Peyer's patch (tissue), 4 donors: Measurements from ENCODE around the gene HARBI1. TPM values are rescaled to one million over a fixed set of nuclear protein-coding genes. Genes with fewer than 3 reads are reported as not detected.

Source experiments
- DNase-seq, 3 donors: peaks; one replicate each; pipeline ENCODE4 v3.0.0-alpha.2; 2017 to 2019
- H3K27ac ChIP-seq, 4 donors: fragments of 200-600 bp; sonication (generic); one replicate each; pipeline ENCODE4 v1.5.1; 2016 to 2019
- H3K27me3 ChIP-seq, 2 donors: fragments of 200-600 bp; sonication (generic); one replicate each; pipeline ENCODE4 v1.5.1; 2019
- H3K36me3 ChIP-seq, 3 donors: fragments of 200-600 bp; sonication (generic); one replicate each; pipeline ENCODE4 v1.5.1; 2016 to 2019
- H3K4me1 ChIP-seq, 4 donors: fragments of 200-600 bp; sonication (generic); one replicate each; pipeline ENCODE4 v1.5.1; 2016 to 2019
- H3K4me3 ChIP-seq, 4 donors: fragments of 200-600 bp; sonication (generic); 1 replicate in 3 of 4; 2 replicates in 1 of 4; pipeline ENCODE4 v1.5.1; 2016 to 2019; ENCODE audit warnings: mild to moderate bottlenecking in 1 of 4
- H3K9me3 ChIP-seq, 4 donors: fragments of 200-600 bp; sonication (generic); one replicate each; pipeline ENCODE4 v1.5.1; 2016 to 2019; ENCODE audit warnings: mild to moderate bottlenecking in 1 of 4
- CTCF ChIP-seq, 6 experiments: fragments of 450-650 bp in 4 of 6; fragments of 200-600 bp in 2 of 6; sonication (generic) in 1 of 6; IDR thresholded peaks; one replicate each; pipeline ENCODE4 v1.5.1; 2017 to 2019; ENCODE audit warnings: antibody characterized with exemption in 6 of 6, mild to moderate bottlenecking in 3 of 6, moderate library complexity in 1 of 6
- POLR2A ChIP-seq, 2 donors: fragments of 450-650 bp; IDR thresholded peaks; one replicate each; pipeline ENCODE4 v1.5.1; 2017; ENCODE audit warnings: antibody characterized with exemption in 2 of 2, mild to moderate bottlenecking in 2 of 2, moderate library complexity in 2 of 2
- total RNA-seq, 4 donors: library from RNA; depleted of rRNA; stranded (reverse); fragments of >200 nt; gene quantifications; one replicate each; pipeline ENCODE4 v1.1.0, GENCODE V29; 2016

The HARBI1 gene
- total RNA-seq, 4 donors from 2014 or later, result 3.3 to 4.4 (median 4.1) TPM

GRCh38 chr11:46617972-46618314 lies 916 bp upstream of the HARBI1 start:
- no peaks in the 10 kb centered on the region for H3K9me3 ChIP-seq
- TF ChIP-seq CTCF (IDR thresholded peaks at IDR 0.05) (no peak), POLR2A (IDR thresholded peaks at IDR 0.05) (no peak)
- H3K36me3 ChIP-seq, result peaks cover 0 to 28% (median 0%) of the 10 kb centered on the region in 3 donors
- H3K27ac ChIP-seq, result peak overlapping the region; percentile 92 to 99 (median 96)
- H3K4me3 ChIP-seq, result peak overlapping the region; percentile 65 to 100 (median 94)
- H3K27me3 ChIP-seq, result no peaks in the 10 kb centered on the region
- H3K4me1 ChIP-seq, result peaks cover 0 to 32% (median 4%) of the 10 kb centered on the region in 4 donors
- no peak for DNase-seq

DNA sequence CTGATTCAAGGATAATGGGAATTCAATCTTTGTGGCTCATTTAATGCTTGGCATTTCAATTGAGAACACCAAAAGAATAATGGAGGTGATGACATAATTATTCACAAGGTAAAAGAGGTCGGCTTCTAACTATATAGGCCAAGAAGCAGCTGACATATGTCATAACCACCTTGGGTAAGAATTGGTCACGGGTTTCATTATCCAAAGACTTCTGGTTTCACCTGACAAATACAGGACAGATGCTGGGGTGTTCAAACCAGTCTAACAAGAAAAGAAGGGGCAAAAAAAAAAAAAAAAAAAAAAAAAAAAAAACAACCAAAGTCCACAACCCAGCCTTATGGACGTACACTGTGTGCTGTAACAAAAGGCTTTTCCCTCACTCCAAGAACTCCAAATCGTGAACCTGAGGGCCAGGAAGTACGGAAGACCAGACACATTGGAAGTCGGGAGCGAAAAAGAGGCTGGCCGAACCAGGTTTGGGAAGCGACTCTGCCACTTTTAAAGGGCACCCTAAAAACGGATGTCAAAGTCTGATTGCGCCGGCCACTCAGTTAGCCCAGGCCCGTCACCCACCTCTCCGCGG lies 385 bp downstream of the HARBI1 start:
- Histone ChIP-seq H3K36me3 (peaks cover 0 to 17% (median 0%) of the 10 kb centered on the region in 3 donors), H3K4me3 (peak overlapping the region; percentile 65 to 100 (median 94)), H3K27ac (peak overlapping the region; percentile 92 to 99 (median 96)), H3K27me3 (no peaks in the 10 kb centered on the region), H3K9me3 (no peaks in the 10 kb centered on the region), H3K4me1 (peaks cover 0 to 32% (median 4%) of the 10 kb centered on the region in 4 donors)
- no peak for DNase-seq
- peak; percentile 68 to 75 for TF ChIP-seq POLR2A (IDR thresholded peaks at IDR 0.05)
- no peak for TF ChIP-seq CTCF (IDR thresholded peaks at IDR 0.05)

DNA sequence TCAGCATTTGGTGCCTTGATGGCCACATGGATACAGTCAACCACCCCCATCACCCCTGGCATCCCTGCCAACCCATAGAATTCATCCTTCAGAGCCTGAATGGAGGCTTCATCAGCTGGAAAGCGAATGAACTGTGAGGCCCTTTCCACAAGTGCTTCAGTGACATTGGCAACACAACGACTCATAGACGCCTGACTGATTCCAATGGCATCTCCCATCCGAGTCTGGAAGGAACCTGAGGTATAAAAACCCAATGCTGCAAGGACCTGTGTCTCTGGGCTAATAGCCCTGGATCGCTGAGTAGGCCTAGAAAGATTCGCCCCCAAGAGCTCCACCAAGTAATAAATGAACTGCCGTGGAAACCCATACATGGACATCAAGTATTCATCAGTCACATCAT lies 1.3 kb downstream of the HARBI1 start:
- no peak for DNase-seq
- Histone ChIP-seq H3K9me3 (no peaks in the 10 kb centered on the region), H3K27me3 (no peaks in the 10 kb centered on the region), H3K36me3 (peaks cover 0 to 8% (median 0%) of the 10 kb centered on the region in 3 donors), H3K4me3 (no peak overlapping the region), H3K4me1 (peaks cover 0 to 32% (median 4%) of the 10 kb centered on the region in 4 donors), H3K27ac (no peak overlapping the region)
- TF ChIP-seq CTCF (IDR thresholded peaks at IDR 0.05) (no peak), POLR2A (IDR thresholded peaks at IDR 0.05) (no peak)

- no peaks in the 10 kb centered on the region for H3K9me3 ChIP-seq
- DNase-seq, result no peak
- no peaks in the 10 kb centered on the region for H3K36me3 ChIP-seq
- H3K27ac ChIP-seq, result no peak overlapping the region
- TF ChIP-seq POLR2A (IDR thresholded peaks at IDR 0.05) (no peak), CTCF (IDR thresholded peaks at IDR 0.05) (no peak)
- no peaks in the 10 kb centered on the region for H3K27me3 ChIP-seq
- no peak overlapping the region for H3K4me3 ChIP-seq
- peaks cover 0 to 10% (median 2%) of the 10 kb centered on the region in 4 donors for H3K4me1 ChIP-seq
These were observed 4.7 kb downstream of the HARBI1 start for GRCh38 chr11:46612326-46612725.

- no peak for TF ChIP-seq CTCF (IDR thresholded peaks at IDR 0.05)
- no peak for TF ChIP-seq POLR2A (IDR thresholded peaks at IDR 0.05)
- Histone ChIP-seq H3K4me1 (peaks cover 0 to 10% (median 2%) of the 10 kb centered on the region in 4 donors), H3K4me3 (no peak overlapping the region), H3K9me3 (no peaks in the 10 kb centered on the region), H3K36me3 (no peaks in the 10 kb centered on the region), H3K27me3 (no peaks in the 10 kb centered on the region), H3K27ac (no peak overlapping the region)
- DNase-seq, result peak in 1 of 3 donors; percentile 53
These were observed 5.3 kb downstream of the HARBI1 start for GRCh38 chr11:46611526-46612304.
